ENCODE measurements around the gene SPACA4.

The SPACA4 gene

GRCh38 chr19:48634424-48635262 lies 28.1 kb downstream of the SPACA4 start:
- 0 out of 2 replicates have a peak, but pooled peaks have one; percentile 81 for TF ChIP-seq ARNTL (CRISPR knock-in tag; IDR thresholded peaks at IDR 0.05; ENCODE audit: borderline replicate concordance, low read depth)
- TF ChIP-seq, protein P1, sequence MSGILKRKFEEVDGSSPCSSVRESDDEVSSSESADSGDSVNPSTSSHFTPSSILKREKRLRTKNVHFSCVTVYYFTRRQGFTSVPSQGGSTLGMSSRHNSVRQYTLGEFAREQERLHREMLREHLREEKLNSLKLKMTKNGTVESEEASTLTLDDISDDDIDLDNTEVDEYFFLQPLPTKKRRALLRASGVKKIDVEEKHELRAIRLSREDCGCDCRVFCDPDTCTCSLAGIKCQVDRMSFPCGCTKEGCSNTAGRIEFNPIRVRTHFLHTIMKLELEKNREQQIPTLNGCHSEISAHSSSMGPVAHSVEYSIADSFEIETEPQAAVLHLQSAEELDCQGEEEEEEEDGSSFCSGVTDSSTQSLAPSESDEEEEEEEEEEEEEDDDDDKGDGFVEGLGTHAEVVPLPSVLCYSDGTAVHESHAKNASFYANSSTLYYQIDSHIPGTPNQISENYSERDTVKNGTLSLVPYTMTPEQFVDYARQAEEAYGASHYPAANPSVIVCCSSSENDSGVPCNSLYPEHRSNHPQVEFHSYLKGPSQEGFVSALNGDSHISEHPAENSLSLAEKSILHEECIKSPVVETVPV (CRISPR knock-in tag; IDR thresholded peaks at IDR 0.05) = 0 out of 2 replicates have a peak, but pooled peaks have one; percentile 22
- TF ChIP-seq, protein P2, sequence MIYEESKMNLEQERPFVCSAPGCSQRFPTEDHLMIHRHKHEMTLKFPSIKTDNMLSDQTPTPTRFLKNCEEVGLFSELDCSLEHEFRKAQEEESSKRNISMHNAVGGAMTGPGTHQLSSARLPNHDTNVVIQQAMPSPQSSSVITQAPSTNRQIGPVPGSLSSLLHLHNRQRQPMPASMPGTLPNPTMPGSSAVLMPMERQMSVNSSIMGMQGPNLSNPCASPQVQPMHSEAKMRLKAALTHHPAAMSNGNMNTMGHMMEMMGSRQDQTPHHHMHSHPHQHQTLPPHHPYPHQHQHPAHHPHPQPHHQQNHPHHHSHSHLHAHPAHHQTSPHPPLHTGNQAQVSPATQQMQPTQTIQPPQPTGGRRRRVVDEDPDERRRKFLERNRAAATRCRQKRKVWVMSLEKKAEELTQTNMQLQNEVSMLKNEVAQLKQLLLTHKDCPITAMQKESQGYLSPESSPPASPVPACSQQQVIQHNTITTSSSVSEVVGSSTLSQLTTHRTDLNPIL (CRISPR knock-in tag; IDR thresholded peaks at IDR 0.05; ENCODE audit: low read depth) = no peak
- ATAC-seq = peak; percentile 40

DNA sequence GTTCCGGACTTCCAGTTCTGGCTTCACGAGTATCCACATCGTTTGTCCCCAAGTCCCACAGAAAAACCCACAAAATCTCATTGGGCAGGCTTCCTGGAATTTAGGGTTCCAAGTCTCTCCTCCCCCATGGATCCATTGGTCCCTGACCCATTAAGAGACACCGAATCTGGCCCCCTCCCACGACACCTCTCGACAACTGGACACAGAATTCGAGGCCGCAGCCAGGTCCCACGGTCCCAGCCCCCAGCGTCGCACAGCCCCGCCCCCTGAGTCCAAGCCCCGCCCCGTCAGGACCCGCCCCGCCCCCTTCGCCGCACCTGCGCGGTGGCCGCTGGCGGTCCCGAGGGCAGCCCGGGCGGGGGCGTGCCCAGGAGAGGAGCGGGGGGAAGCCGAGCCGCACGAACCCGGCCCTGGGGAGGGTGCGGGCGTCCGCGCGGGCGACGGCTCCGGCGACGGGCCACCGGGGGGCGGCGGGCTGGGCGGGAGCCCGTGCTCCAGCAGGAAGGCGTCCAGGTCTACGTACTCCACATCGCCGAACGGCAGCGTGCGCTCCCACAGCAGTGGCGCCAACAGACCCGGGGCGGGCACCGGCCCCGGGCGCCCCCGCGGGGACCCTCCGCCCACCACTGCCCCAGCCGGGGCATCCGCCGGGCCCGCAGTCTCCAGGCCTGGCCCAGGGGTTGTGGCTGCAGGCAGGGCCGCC lies 28.9 kb downstream of the SPACA4 start:
- ATAC-seq = peak; percentile 5
- TF ChIP-seq TCF4 (CRISPR knock-in tag; IDR thresholded peaks at IDR 0.05; ENCODE audit: borderline replicate concordance) (no peak), CSDC2 (CRISPR knock-in tag; IDR thresholded peaks at IDR 0.05) (no peak), OSR1 (CRISPR knock-in tag; IDR thresholded peaks at IDR 0.05) (no peak), ZNF565 (CRISPR knock-in tag; conservative IDR thresholded peaks at IDR 0.05; ENCODE audit: low read depth) (no peak), ZFP30 (CRISPR knock-in tag; IDR thresholded peaks at IDR 0.05) (no peak), PPARA (CRISPR knock-in tag; IDR thresholded peaks at IDR 0.05; ENCODE audit: borderline replicate concordance) (no peak), PATZ1 (CRISPR knock-in tag; IDR thresholded peaks at IDR 0.05; ENCODE audit: borderline replicate concordance) (no peak), GLIS3 (CRISPR knock-in tag; IDR thresholded peaks at IDR 0.05) (no peak), BACH2 (CRISPR knock-in tag; IDR thresholded peaks at IDR 0.05; ENCODE audit: borderline replicate concordance) (no peak), TOX (CRISPR knock-in tag; IDR thresholded peaks at IDR 0.05; ENCODE audit: borderline replicate concordance) (no peak)
- TF ChIP-seq, protein P1 (CRISPR knock-in tag; IDR thresholded peaks at IDR 0.05) = no peak
- TF ChIP-seq, protein P2 (CRISPR knock-in tag; IDR thresholded peaks at IDR 0.05; ENCODE audit: low read depth) = no peak

DNA sequence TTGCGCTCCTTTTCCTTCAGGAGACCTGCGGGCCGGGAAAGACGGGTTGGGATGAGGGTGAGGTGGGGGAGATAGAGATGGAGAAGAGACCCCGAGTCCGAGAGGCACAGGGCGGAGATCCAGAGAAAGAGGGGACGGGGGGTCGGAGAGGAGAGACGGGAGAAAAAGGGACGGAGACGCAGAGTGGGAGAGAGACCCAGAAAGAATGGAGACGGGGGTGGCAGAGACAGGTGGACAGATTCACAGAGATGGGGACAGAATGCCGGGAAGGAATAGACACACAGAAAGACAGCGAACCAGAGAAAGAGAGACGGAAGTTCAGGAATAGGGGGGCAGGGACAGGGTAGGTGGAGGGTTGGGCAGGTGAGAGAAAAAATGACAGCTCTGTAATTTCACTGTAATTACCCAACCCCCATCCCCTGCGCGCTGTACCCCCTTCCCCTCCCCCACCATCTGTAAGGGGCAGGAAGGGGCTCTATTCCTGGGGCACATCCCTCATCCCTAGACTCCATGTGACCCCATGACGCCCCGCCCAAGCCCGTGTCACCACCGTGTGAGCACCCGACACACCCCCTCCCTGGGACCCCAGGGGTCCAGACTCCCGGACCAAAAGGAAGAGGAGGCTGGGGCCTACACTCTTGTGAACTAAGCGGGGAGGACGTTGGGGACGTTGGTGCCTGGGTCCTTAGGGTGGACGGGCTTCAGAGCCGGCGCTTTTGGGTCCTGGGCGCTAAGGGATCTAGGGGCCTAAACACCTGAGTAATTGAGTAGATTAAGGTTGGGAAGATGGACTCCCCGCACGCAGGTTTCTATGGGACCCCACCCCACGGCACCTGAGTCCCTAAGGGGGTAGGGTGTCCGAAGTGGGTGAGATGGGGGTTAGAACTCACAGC lies 29.7 kb downstream of the SPACA4 start:
- TF ChIP-seq RARB (CRISPR knock-in tag; IDR thresholded peaks at IDR 0.05) (no peak), ZNF565 (CRISPR knock-in tag; conservative IDR thresholded peaks at IDR 0.05; ENCODE audit: low read depth) (no peak), ZNF8 (CRISPR knock-in tag; IDR thresholded peaks at IDR 0.05) (no peak), ISL1 (CRISPR knock-in tag; IDR thresholded peaks at IDR 0.05) (no peak), ESRRG (CRISPR knock-in tag; IDR thresholded peaks at IDR 0.05) (no peak), CSDC2 (CRISPR knock-in tag; IDR thresholded peaks at IDR 0.05) (no peak), PPARA (CRISPR knock-in tag; IDR thresholded peaks at IDR 0.05; ENCODE audit: borderline replicate concordance) (no peak), ZFP3 (CRISPR knock-in tag; IDR thresholded peaks at IDR 0.05) (no peak), GLIS3 (CRISPR knock-in tag; IDR thresholded peaks at IDR 0.05) (no peak), ZC3H10 (CRISPR knock-in tag; IDR thresholded peaks at IDR 0.05) (no peak)
- TF ChIP-seq, protein P2 (CRISPR knock-in tag; IDR thresholded peaks at IDR 0.05; ENCODE audit: low read depth) = no peak
- TF ChIP-seq, protein P3, sequence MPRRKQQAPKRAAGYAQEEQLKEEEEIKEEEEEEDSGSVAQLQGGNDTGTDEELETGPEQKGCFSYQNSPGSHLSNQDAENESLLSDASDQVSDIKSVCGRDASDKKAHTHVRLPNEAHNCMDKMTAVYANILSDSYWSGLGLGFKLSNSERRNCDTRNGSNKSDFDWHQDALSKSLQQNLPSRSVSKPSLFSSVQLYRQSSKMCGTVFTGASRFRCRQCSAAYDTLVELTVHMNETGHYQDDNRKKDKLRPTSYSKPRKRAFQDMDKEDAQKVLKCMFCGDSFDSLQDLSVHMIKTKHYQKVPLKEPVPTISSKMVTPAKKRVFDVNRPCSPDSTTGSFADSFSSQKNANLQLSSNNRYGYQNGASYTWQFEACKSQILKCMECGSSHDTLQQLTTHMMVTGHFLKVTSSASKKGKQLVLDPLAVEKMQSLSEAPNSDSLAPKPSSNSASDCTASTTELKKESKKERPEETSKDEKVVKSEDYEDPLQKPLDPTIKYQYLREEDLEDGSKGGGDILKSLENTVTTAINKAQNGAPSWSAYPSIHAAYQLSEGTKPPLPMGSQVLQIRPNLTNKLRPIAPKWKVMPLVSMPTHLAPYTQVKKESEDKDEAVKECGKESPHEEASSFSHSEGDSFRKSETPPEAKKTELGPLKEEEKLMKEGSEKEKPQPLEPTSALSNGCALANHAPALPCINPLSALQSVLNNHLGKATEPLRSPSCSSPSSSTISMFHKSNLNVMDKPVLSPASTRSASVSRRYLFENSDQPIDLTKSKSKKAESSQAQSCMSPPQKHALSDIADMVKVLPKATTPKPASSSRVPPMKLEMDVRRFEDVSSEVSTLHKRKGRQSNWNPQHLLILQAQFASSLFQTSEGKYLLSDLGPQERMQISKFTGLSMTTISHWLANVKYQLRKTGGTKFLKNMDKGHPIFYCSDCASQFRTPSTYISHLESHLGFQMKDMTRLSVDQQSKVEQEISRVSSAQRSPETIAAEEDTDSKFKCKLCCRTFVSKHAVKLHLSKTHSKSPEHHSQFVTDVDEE (CRISPR knock-in tag; IDR thresholded peaks at IDR 0.05) = no peak
- no peak for ATAC-seq

All from SK-N-SH treated with all-trans-retinoic acid at 6 μM for 48 hours (cell line).